Peyer's patch (tissue), 4 donors: ENCODE data around the gene C2orf92.

Experiments used
- POLR2A ChIP-seq, 2 donors: fragments of 450-650 bp; IDR thresholded peaks; one replicate each; pipeline ENCODE4 v1.5.1; 2017; ENCODE audit warnings: antibody characterized with exemption in 2 of 2, mild to moderate bottlenecking in 2 of 2, moderate library complexity in 2 of 2
- TF ChIP-seq, protein P1 (sequence below), 6 experiments: fragments of 450-650 bp in 4 of 6; fragments of 200-600 bp in 2 of 6; sonication (generic) in 1 of 6; IDR thresholded peaks; one replicate each; pipeline ENCODE4 v1.5.1; 2017 to 2019; ENCODE audit warnings: antibody characterized with exemption in 6 of 6, mild to moderate bottlenecking in 3 of 6, moderate library complexity in 1 of 6

GRCh38 chr2:97713296-97714083 is 44.0 kb downstream of the C2orf92 start, which contains the start of gene ZAP70:
- TF ChIP-seq, protein P1, sequence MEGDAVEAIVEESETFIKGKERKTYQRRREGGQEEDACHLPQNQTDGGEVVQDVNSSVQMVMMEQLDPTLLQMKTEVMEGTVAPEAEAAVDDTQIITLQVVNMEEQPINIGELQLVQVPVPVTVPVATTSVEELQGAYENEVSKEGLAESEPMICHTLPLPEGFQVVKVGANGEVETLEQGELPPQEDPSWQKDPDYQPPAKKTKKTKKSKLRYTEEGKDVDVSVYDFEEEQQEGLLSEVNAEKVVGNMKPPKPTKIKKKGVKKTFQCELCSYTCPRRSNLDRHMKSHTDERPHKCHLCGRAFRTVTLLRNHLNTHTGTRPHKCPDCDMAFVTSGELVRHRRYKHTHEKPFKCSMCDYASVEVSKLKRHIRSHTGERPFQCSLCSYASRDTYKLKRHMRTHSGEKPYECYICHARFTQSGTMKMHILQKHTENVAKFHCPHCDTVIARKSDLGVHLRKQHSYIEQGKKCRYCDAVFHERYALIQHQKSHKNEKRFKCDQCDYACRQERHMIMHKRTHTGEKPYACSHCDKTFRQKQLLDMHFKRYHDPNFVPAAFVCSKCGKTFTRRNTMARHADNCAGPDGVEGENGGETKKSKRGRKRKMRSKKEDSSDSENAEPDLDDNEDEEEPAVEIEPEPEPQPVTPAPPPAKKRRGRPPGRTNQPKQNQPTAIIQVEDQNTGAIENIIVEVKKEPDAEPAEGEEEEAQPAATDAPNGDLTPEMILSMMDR (IDR thresholded peaks at IDR 0.05), result no peak
- peak in 1 of 2 donors; percentile 26 for TF ChIP-seq POLR2A (IDR thresholded peaks at IDR 0.05)
